HG03064 (cell line): ENCODE data around the gene TGFBR1.
"Not testable (repeated sequence)": the region's sequence is repeated elsewhere in the genome, so short reads cannot be mapped to it uniquely, and the experiment has no call there.

Experiments used
- ATAC-seq: cut with Tn5 transposase; IDR thresholded peaks from one replicate; pipeline ENCODE4 v1.9.1; 2021; ENCODE audit warnings: low read depth; ENCODE audit not compliant: unreplicated experiment

The TGFBR1 gene

DNA sequence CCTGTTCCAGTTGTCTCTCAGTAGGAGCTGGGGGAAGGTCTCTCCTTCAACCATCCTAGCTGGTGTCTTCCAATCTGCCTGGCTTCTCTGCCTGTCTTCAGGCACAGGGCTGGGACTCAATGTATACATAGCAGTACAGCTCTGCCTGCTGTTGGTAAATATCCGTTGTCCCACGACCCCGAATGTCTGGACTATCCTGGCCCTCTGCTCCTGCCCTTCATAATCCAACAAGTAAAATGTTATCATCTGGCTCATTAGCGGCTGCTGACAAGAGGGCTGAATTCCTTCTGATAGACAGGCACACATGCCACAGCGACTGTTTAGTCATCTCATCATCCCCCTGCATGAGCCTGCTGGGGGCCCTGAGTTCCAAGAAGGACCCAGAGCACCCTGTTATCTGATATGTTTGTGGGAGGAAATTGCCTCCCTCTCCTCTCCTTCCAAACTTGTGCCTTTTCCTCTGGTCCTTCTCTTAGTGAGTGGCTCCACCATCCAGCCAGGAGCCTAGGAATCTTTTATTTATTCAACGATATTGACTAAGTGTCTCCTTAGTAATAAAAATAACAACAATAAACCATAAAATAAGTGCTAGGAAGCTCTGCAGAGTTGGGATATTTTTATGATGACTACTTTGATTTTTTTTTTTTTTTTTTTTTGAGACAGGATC lies 29.5 kb upstream of the TGFBR1 start:
- no peak for ATAC-seq

DNA sequence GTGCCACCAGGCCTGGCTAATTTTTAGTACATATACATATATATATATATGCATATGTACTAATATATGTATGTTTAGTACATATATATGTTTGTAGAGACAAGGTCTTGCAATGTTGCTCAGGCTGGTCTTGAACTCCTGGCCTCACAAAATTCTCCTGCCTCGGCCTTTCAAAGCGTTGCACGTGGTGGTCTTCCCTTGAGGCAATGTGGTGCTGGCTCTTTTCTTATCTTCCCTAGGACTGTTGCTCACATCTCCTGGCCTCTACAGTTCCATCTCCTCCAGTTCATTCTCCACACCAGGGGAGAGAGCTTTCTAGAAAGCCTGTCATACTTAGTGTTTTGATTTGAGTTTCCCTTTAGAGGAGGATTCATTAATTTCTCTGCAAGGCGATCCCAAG lies 28.9 kb upstream of the TGFBR1 start:
- ATAC-seq, result no peak

DNA sequence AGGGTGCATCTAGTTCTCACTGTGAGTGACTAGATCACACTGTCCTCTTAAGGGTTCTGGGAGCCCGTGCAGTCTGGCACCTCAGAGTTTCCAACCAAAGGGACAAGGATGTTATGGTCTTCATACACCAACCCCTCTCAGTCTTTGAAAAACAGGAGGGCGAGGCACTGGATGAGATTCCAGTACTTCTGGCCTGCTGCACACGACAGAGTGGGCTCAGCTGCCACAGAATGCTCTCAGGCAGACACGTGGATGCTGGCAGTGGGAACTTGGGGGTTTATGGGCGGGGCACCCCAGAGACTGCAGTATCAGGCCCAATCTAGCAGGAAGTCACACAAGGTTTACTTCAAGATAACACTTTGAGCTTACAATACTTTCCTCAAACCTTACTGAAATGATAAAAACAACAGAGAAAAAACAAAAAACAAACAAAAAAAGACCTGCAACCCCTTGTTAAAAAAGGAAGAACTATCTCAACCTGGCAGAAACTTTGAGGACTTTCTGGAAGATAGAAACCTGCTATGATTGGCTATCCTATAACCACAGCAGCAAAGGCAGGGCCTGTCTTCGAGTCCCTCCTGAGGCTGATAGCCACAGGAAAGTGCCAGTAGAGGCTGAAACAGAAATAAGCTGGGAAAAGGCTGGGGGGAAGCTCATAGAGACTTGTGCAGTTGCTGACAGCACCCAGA lies 28.3 kb upstream of the TGFBR1 start:
- no peak for ATAC-seq

DNA sequence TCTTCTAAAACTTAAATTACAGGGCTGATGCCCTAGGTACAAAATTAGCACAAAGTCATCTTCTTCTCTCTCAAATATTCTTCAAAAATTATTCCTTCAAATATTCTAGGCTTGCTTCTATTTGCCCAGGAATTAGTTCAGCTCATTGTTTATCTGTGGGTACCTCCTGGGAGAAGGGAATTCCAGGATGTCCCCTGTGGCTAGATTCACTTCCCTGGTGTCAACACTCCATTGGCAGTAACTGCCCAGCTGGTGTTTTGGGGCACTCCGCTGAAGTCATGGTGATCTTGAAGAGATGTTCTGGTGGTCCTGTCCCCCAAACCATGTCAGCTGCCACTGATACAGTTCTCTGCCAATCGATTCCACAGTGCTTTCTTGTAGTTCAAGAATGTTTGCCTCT lies 26.2 kb upstream of the TGFBR1 start:
- ATAC-seq, result no peak

DNA sequence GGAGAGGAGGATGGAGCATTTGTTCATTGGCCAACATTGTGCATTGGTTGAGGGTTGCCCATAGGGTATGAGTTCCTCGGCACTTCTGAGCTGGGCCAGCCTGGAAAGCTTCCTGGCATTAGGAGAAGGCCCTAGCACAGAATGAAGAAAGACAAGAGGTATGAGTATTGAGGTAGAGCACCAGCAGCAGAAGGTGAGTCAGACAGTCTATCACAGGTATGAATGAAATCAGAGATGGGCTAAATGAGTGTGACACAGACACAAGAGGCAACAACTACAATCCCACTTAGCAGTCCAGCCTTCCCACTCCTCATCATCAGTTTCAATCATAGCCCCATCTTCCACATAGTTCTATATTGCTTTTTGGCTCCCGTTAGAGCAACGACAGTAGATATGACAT lies 25.4 kb upstream of the TGFBR1 start:
- ATAC-seq, result no peak

DNA sequence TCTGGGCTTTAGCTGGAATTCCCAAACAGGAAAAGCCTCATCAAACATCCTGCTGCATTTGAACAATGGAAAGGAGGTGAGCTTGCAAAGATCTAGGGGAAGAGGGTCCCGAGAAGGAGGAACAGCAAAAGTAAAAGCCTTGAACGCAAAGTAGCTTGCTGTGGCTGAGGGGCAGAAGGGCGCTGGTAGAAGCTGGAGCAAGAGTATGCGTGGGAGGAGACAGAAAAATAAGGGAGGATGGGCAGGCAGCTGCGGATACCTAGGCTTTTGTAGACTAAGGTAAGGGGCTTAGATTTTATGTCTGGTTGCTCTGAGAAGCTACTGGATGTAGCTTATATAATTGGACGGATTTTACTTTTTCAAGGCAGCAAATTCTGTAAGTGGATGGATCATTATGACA lies 21.9 kb upstream of the TGFBR1 start:
- no peak for ATAC-seq

DNA sequence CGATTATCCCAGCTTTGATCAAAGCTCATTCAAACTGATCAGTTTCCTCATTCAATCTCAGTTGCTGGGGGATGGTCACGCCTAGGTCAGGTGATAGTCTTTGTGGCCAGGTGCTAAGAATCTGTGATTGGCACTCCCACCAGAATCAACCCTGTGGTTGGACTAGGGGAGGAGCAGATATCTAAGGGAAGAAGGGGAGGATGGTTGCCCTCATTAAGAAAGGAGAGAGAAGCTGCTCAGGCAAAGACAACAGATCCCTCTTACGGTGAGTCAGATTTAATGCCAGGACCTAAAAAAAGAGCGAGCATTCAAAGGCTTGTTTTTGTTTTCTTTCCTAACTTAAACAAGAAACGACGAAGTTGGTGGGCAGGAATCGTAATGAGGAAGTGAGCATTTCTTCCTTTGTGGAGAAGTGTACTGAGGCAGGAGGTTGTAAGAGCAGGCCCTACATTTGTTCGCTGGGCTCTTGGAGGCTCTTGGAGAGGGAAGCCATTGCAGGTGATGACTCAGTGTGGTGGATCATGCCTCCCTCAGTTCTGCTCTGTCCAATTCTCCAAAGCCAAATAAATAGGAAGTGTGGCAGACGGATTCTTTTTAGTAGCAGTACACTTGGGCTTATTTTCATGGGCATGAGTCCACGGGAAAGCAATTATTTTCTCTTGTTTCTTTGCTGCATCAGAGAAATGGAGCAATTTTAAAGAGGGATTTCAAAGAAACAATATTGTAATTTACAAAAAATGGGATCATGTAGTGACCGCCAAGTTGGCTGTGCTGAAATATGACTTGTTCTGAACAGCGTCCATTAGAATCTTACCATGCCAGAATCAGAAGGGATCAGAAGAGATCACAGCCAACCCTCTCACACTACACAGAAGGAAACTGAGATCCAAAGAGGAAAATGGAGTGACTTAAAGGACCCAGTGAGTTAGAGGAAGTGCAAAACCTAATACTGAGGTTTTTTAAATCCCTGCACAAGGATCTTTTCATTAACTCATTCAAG lies 18.7 kb upstream of the TGFBR1 start:
- no peak for ATAC-seq

DNA sequence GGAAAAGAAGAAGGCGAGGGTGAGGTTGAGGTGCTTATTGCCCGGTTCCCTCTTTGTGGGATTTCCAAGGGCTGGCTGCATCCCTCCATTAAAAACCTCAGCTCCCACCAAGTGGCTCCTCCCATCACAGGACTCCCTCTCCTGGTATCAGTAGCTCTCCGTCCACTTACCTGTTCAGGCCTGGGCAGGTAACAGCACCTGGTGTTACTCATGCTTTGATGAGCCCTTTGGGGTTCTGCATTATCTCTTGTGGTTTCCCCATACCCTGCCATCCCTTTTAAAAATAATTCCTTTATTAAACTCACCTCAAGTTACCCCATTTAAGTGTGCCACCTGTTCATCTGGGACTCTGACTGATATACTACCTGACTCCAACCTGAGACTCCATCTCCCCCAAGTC lies 17.5 kb upstream of the TGFBR1 start:
- no peak for ATAC-seq

DNA sequence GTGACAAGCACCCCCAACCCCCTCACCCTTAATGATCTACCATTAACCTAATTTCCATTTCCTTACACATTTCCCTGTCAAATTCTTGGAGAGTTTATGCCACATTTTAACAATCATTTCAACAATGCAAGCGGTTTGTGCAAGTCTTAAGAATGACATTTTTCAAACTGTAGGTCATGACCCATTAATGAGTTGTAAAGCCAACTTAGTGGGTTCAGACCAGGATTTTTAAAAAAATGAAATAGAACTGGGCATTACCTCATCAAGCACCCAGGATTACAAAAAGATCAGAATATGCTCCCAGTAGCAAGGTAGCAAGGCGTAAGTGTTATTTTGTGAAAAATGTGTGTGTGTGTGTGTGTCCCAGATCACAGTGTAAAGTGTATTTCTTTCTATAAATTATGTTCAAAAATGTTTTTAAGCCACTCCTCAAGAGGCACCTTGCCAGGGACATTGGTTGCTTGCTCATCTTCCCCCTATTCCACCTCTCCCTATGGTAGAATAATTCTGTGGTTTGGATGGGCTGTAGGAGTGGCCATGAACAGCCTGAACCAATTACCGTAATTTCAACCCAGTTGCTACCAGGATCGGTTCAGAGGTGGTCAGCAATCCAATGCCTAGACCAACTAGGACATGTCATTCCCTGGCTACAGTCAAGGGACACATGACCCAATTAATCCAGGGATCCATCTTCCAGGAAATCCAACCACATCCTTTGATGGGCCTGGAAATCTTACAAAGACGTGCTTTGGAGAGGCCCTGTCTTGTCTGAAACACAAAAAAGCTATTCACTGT lies 14.4 kb upstream of the TGFBR1 start:
- no peak for ATAC-seq

DNA sequence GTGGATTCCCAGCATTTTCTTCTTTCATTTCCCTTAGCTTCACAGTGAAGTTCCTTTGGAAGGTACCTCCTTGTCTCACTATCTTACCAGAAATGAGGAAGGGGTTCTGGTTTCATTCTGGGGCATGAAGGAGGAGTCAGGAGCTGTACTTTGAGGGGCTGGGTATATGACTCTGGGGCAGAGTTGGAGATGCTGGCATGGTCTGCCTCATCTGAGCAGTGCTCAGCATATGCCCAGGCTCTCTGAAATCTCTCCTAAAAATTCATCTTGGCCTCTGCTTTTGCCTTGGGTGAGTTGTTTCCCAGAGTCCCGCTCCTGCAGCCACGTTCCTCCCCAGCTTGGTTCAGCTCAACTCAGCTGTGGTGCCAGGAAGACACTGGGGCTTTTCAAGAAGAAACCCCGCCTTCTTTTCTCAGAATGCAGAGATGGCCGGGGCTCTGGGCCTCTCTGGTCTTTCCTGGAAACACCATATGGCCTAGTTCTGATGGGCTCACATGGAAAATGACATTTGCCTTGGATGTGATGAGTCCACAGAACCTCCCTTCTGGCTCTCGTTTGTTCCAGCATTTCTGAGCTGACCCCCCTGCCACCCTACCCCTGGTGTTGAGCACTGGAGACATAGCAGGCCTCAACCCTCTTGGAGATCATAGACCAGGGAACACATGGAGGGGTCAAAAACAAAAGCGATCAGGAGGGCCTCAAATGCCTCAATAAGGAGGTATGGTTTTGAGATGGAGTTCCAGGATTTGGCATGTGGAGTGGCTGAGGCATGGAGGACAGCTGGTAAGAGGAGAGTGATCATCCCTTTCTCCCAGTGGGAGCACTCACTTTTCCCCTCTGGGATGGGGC lies 12.0 kb upstream of the TGFBR1 start:
- no peak for ATAC-seq

DNA sequence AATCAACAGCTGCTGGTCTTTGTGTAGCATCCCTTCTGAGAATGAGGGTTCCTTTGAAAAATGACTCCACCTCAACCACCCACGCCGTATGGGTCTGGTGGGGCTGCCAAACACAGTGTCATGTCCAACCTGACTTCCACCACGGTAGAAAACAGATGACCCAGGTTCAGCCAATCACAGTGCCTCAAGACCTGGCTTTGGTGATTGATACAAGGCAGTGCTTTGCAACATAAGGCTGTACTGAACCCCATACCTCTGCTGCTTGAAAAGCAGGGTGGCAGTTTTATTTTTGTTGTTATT lies 11.5 kb upstream of the TGFBR1 start:
- no peak for ATAC-seq

DNA sequence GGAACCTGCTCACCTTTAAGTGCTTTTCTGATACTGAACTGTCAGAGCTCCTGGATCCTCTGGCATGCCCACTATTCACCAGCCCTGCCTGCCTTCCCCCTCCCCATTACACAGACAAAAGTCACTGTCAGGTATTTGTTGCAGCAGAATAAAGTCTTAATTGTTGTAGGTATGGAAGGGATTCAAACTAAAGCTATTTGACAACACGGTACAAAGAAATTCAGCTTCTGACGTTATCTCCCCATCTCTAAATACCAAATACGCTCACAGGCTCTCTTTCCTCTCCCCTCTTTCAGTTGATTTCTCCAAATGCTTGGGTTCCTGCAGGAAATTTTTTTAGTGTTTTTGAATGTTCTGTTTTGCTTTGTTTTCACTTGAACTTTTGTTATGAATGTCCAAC lies 9.3 kb upstream of the TGFBR1 start:
- no peak for ATAC-seq

DNA sequence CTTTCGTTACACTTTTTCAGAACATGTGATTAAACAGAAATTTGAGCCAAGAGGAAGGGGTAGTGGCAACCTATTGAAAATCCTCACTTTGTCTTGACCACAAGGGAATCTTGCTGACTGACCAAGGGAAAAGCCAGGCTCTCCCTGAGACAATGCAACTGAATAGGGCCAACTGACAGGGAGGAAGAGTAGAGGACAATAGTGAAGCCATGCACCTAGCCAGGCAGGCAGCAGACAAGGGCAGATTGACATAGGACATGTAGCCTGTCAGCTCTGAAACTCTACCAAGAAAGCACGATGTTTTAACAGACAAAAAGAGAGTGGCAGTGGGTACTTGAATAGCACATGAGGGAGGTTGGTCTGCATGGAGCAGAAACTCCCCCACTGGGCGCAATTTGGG lies 8.5 kb upstream of the TGFBR1 start:
- no peak for ATAC-seq

DNA sequence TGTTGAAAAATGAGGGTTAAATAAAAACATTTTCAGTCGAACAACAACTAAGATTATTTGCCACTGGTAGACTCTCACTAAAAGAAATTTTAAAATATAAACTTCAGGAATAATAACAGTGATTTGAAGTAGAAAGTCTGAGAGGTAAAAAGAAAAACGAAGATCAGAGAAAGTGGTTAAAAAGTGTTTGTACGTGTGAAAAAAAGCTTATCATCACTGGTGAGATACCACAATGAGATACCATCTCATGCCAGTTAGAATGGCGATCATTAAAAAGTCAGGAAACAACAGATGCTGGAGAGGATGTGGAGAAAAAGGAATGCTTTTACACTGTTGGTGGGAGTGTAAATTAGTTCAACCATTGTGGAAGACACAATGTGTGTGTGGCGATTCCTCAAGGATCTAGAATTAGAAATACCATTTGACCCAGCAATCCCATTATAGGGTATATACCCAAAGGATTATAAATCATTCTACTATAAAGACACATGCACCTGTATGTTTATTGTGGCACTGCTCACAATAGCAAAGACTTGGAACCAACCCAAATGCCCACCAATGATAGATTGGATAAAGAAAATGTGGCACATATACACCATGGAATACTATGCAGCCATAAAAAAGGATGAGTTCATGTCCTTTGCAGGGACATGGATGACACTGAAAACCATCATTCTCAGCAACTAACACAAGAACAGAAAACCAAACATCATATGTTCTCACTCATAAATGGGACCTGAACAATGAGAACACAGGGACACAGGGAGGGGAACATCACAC lies 4.9 kb upstream of the TGFBR1 start:
- ATAC-seq, result not testable (repeated sequence)

DNA sequence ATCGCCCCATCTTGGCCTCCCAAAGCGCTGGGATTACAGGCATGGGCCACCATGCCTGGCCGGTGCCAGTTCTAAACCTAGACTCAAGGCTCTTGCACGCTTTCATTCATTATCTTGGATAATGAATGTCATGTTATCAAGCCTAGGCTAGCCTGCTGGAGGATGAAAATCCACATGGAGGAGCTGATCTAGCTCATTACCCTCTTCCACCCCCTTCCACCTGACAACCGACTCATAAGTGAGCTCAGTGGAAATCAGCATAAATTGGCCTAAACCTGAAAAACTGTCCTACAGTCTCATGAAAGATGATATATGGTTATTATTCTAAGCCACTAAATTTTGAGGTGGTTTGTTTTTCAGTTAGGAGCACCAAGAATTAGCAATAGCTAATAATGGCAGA lies 3.6 kb upstream of the TGFBR1 start:
- no peak for ATAC-seq

DNA sequence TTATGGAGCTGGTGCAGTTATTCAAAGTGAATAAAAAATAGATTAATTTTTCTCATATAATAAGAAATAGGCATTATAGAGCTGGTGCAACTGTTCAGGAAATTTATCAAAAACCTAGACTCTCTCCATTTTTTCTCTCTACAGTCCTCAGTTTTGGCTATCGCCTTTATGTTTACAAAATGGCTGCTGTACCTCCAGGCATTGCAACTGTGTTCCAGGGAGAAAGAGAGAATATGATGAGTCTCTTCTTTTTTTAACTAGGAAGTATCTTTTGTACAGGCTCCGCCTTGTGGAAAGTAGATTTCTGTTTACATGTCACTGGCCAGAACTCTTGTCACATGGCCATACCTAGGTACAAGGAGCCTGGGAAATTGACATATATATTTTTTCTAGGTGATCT lies 3.1 kb upstream of the TGFBR1 start:
- ATAC-seq, result no peak

DNA sequence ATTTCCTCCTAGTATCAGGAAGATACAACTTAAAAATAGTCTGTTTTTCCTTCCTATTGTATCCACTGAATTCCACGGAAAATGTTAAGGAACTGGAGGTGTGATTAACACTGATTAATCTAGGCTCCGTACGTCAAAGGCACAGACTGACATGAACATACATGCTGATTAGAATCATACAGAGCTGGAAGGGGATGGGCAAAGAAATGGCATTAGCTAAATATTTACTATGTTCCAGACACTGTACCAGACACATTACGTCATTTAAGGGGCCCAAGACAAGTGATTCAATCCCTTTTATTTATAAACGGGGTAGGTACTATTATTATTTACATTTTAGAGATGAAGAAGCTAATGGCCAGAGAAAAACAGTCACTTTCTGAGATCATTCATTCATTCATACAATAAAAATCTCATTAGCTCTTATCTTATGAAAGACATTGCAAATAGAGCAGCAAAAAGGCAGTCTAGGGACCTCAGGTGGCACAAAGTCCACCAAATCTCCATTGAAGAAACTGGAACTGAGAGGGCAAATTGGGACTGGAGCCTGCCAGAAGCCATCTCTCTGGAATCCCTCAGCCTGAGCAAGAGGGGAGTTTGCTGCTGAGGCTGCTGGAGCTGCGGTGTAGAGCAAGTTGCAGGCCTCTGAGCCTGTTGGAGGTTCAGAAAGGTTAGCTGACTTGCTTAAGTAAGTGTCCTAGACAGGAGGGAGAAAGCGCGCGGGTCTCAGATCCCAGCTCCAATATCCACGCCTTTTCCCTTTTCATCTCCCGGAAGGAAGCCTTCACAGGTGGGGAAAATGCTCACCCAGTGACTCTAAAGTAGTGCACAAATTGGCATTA lies 1.6 kb upstream of the TGFBR1 start:
- ATAC-seq, result no peak

DNA sequence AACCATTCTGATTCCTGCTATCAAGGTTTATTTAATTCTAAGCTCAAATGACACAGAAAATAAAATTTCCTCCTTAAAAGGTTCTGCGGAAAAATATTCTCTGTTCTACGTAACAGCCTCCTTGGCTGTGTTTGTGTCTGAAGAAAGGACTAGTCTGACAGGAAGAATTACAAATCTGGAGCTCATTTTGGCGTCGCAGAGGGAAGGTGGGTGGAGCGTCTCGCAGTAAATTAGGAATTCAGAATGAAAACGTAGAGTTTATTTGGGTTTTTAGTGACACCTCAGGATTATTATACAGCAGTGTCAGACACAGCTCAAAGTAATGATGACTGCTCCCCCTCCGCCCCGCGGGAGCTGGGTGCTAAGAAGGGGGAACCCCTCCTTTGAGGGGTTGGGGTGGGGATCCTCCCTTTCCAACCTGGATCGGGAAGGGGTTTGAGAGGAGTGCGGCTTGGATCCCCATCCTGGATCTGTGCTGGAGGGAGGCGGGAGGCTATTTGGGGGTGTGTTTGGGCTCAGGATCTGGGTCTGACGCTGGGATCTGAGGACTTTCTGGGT lies 933 bp upstream of the TGFBR1 start:
- ATAC-seq, result no peak
